SK-N-SH treated with all-trans-retinoic acid at 6 μM for 48 hours (cell line): ENCODE measurements around the gene CLTC.

Experiments
- ARNTL ChIP-seq: fragments of 450-650 bp; formaldehyde crosslinking; IDR thresholded peaks from 2 replicates; pipeline ENCODE4 v1.5.0; 2020; ENCODE audit warnings: low read depth, mild to moderate bottlenecking, moderate library complexity, borderline replicate concordance
- CSDC2 ChIP-seq: fragments of 250-450 bp; sonication (Bioruptor Pico); IDR thresholded peaks from 2 replicates; pipeline ENCODE4 v1.5.0; 2020; ENCODE audit warnings: mild to moderate bottlenecking, moderate library complexity
- GLIS3 ChIP-seq: fragments of 250-450 bp; sonication (Bioruptor Pico); IDR thresholded peaks from 2 replicates; pipeline ENCODE4 v1.5.0; 2020; ENCODE audit warnings: mild to moderate bottlenecking, moderate library complexity
- ISL1 ChIP-seq: fragments of 250-450 bp; sonication (Bioruptor Pico); IDR thresholded peaks from 2 replicates; pipeline ENCODE4 v2.1.2; 2022; ENCODE audit warnings: mild to moderate bottlenecking, moderate library complexity
- OSR1 ChIP-seq: fragments of 250-450 bp; sonication (Bioruptor Pico); IDR thresholded peaks from 2 replicates; pipeline ENCODE4 v1.8.0; 2022; ENCODE audit warnings: moderate library complexity, mild to moderate bottlenecking, inconsistent platforms
- RARB ChIP-seq: fragments of 250-450 bp; sonication (Bioruptor Pico); IDR thresholded peaks from 2 replicates; pipeline ENCODE4 v1.8.0; 2021; ENCODE audit warnings: mild to moderate bottlenecking, moderate library complexity
- ZC3H10 ChIP-seq: fragments of 250-450 bp; sonication (Bioruptor Pico); IDR thresholded peaks from 2 replicates; pipeline ENCODE4 v1.5.1; 2021; ENCODE audit warnings: mild to moderate bottlenecking, moderate library complexity
- ZFP3 ChIP-seq: fragments of 250-450 bp; sonication (Bioruptor Pico); IDR thresholded peaks from 2 replicates; pipeline ENCODE4 v1.5.0; 2020; ENCODE audit warnings: mild to moderate bottlenecking, moderate library complexity
- ZFP30 ChIP-seq: fragments of 450-650 bp; formaldehyde crosslinking; IDR thresholded peaks from 2 replicates; pipeline ENCODE4 v1.5.0; 2022; ENCODE audit warnings: mild to moderate bottlenecking, moderate library complexity
- ZNF70 ChIP-seq: fragments of 450-650 bp; formaldehyde crosslinking; IDR thresholded peaks from 2 replicates; pipeline ENCODE4 v1.5.0; 2020; ENCODE audit warnings: mild to moderate bottlenecking, moderate library complexity
- TF ChIP-seq, protein P1 (sequence below): fragments of 250-450 bp; sonication (Bioruptor Pico); IDR thresholded peaks from 2 replicates; pipeline ENCODE4 v1.8.0; 2020; ENCODE audit warnings: mild to moderate bottlenecking, moderate library complexity, borderline replicate concordance
- TF ChIP-seq, protein P2 (sequence below): fragments of 250-450 bp; sonication (Bioruptor Pico); IDR thresholded peaks from 2 replicates; pipeline ENCODE4 v1.5.1; 2020; ENCODE audit warnings: low read depth, mild to moderate bottlenecking, moderate library complexity
- TF ChIP-seq, protein P3 (sequence below): fragments of 250-450 bp; sonication (Bioruptor Pico); IDR thresholded peaks from 2 replicates; pipeline ENCODE4 v1.5.0; 2020; ENCODE audit warnings: mild to moderate bottlenecking, moderate library complexity
- TF ChIP-seq, protein P4 (sequence below): fragments of 250-450 bp; sonication (Bioruptor Pico); IDR thresholded peaks from 2 replicates; pipeline ENCODE4 v1.5.1; 2021; ENCODE audit warnings: mild to moderate bottlenecking, moderate library complexity

DNA sequence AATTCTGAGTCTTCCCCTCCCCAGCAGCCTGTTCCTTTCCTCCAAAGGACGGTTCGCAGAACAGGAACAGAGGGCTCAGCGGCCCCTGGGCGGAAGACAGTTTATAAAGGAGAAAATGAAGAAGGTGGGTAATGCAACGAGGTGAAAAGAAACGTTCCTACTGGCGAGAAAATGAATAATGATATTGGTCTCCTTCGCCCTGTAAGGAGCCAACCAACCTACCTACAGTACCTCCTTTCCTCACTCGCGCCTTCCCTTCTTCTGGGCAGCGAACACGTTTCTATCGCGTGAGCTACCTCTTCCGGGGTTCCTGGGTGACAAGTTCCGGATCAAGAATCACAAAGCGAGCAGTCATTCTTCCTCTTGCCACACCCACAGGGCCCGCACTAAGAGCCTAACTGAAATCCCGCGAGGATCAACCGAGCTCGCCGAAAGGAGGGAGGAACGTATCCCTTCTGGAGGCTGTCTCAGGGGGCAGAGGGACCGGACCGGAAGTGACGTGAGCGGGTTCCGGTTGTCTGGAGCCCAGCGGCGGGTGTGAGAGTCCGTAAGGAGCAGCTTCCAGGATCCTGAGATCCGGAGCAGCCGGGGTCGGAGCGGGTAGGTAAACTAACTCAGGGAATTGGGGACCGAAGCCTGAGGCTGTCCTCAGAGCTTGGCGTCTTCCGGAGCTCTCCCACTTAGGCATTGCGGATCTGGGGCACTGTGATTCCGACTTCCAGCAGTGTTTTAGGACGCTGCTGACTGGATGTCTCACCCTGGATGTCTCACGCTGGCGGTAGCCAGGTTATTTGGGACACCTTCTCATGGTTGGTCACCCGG is 87.7 kb downstream of the CLTC start, which contains the start of the genes PTRH2 and VMP1:
- TF ChIP-seq ZFP30 (CRISPR knock-in tag) (no peak), CSDC2 (no peak), ZNF70 (0 out of 2 replicates have a peak, but pooled peaks have one; percentile 4), RARB (CRISPR knock-in tag) (no peak), ARNTL (CRISPR knock-in tag) (no peak), ZFP3 (CRISPR knock-in tag) (no peak), ISL1 (CRISPR knock-in tag) (no peak), OSR1 (no peak), ZC3H10 (CRISPR knock-in tag) (no peak), GLIS3 (CRISPR knock-in tag) (no peak; the same call in 1 of the 2 replicates)
- TF ChIP-seq, protein P1, sequence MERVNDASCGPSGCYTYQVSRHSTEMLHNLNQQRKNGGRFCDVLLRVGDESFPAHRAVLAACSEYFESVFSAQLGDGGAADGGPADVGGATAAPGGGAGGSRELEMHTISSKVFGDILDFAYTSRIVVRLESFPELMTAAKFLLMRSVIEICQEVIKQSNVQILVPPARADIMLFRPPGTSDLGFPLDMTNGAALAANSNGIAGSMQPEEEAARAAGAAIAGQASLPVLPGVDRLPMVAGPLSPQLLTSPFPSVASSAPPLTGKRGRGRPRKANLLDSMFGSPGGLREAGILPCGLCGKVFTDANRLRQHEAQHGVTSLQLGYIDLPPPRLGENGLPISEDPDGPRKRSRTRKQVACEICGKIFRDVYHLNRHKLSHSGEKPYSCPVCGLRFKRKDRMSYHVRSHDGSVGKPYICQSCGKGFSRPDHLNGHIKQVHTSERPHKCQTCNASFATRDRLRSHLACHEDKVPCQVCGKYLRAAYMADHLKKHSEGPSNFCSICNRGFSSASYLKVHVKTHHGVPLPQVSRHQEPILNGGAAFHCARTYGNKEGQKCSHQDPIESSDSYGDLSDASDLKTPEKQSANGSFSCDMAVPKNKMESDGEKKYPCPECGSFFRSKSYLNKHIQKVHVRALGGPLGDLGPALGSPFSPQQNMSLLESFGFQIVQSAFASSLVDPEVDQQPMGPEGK = 0 out of 2 replicates have a peak, but pooled peaks have one; percentile 12
- TF ChIP-seq, protein P2, sequence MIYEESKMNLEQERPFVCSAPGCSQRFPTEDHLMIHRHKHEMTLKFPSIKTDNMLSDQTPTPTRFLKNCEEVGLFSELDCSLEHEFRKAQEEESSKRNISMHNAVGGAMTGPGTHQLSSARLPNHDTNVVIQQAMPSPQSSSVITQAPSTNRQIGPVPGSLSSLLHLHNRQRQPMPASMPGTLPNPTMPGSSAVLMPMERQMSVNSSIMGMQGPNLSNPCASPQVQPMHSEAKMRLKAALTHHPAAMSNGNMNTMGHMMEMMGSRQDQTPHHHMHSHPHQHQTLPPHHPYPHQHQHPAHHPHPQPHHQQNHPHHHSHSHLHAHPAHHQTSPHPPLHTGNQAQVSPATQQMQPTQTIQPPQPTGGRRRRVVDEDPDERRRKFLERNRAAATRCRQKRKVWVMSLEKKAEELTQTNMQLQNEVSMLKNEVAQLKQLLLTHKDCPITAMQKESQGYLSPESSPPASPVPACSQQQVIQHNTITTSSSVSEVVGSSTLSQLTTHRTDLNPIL = no peak
- TF ChIP-seq, protein P3, sequence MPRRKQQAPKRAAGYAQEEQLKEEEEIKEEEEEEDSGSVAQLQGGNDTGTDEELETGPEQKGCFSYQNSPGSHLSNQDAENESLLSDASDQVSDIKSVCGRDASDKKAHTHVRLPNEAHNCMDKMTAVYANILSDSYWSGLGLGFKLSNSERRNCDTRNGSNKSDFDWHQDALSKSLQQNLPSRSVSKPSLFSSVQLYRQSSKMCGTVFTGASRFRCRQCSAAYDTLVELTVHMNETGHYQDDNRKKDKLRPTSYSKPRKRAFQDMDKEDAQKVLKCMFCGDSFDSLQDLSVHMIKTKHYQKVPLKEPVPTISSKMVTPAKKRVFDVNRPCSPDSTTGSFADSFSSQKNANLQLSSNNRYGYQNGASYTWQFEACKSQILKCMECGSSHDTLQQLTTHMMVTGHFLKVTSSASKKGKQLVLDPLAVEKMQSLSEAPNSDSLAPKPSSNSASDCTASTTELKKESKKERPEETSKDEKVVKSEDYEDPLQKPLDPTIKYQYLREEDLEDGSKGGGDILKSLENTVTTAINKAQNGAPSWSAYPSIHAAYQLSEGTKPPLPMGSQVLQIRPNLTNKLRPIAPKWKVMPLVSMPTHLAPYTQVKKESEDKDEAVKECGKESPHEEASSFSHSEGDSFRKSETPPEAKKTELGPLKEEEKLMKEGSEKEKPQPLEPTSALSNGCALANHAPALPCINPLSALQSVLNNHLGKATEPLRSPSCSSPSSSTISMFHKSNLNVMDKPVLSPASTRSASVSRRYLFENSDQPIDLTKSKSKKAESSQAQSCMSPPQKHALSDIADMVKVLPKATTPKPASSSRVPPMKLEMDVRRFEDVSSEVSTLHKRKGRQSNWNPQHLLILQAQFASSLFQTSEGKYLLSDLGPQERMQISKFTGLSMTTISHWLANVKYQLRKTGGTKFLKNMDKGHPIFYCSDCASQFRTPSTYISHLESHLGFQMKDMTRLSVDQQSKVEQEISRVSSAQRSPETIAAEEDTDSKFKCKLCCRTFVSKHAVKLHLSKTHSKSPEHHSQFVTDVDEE (CRISPR knock-in tag) = no peak
- TF ChIP-seq, protein P4, sequence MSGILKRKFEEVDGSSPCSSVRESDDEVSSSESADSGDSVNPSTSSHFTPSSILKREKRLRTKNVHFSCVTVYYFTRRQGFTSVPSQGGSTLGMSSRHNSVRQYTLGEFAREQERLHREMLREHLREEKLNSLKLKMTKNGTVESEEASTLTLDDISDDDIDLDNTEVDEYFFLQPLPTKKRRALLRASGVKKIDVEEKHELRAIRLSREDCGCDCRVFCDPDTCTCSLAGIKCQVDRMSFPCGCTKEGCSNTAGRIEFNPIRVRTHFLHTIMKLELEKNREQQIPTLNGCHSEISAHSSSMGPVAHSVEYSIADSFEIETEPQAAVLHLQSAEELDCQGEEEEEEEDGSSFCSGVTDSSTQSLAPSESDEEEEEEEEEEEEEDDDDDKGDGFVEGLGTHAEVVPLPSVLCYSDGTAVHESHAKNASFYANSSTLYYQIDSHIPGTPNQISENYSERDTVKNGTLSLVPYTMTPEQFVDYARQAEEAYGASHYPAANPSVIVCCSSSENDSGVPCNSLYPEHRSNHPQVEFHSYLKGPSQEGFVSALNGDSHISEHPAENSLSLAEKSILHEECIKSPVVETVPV (CRISPR knock-in tag) = no peak; the same call in 1 of the 2 replicates
